HPDE6-E6E7 (cell line): ENCODE data around the gene HMOX1.
A peak's percentile ranks its signal among the peaks of the same experiment; 100 is the strongest.
"Not testable (repeated sequence)": the region's sequence is repeated elsewhere in the genome, so short reads cannot be mapped to it uniquely, and the experiment has no call there.

Source experiments
- DNase-seq: peaks from one replicate; pipeline ENCODE4 v3.0.0; 2011; ENCODE audit warnings: missing footprints; ENCODE audit errors: extremely low spot score

Gene HMOX1

DNA sequence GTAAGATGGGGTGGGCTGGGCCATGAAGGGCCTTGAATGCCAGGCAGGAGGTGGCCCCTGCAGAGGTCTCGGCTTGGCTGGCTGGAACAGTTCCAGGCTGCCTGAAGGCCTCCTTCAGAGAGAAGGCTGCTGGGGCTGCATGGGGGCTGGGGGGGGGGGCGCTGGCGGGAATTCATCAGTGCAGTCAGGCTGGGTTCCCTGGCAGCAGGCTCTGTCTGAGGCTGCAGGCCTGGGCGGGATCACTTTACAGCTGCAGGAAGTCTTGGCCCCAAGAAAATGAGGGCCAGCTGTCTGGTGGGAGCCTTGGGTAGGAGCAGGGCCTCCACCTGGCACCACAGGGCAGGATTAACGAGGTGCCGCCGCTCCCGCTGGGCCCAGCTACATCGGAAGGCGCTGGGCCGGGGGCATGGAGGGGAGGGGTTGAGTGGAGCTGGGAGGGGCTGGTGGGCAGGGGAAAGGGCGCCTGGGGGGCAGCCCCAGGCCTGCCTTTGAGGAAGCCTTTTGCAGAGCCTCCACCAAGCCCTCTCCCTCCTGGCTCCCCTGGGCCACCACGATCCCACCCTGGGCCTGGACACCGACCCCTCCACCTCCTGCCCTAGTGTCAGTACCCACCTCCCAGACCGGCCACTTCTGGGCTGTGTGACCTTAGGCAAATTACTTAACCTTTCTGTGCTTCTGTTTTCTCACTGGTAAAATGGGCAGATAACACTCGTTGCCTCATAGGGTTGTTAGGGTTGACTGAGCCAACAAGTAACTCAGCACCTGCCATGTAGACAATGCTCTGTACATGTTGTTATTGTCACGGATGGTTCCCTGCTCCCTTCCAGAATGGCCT lies 31.0 kb upstream of the HMOX1 start:
- DNase-seq, result no peak

DNA sequence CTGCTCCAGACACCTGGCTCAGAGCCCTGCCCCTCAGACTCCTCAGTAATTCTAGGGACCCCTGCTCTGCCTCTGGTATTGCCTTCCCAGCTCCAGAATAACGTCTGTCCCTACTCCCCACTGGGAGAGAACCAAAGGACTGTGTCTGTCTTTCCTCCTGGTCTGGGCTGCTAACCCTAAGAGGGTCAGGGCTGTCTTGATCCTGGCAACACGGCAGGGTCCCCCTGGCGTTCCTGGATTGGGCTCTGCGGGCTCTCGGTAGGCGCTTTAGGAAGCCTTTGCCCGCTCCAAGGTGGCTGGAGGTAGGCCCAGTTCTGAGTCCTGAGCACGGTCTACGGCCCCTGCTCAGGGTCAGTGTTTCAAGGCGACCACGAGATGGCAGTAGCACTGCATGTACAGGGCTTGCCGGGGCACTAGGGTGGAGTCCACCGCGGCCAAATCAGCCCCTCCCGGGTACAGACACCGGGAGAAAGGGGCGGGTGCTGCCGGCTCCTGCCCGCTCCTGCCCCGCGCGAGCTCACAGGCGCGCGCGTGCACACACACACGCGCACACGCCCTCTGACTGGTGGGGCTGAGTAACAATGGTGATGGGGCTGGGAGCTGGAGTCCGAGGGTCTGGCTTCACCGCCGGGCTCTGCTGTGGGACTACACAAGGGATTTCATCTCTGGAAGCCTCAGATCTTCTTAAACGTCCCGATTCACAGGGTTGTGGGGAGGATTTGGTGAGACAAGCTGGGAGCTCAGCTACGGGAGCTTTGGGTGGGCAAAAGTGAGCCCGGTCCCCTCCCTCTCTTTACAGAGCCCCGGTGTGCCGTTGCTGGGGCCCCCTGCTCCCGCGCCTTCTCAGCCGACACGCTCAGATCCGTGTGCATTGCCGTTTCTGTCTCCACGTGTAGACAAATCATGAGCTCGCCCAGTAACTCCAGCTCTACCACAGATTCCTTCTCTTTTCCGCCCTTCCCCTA lies 30.1 kb upstream of the HMOX1 start:
- DNase-seq, result peak; percentile 91

DNA sequence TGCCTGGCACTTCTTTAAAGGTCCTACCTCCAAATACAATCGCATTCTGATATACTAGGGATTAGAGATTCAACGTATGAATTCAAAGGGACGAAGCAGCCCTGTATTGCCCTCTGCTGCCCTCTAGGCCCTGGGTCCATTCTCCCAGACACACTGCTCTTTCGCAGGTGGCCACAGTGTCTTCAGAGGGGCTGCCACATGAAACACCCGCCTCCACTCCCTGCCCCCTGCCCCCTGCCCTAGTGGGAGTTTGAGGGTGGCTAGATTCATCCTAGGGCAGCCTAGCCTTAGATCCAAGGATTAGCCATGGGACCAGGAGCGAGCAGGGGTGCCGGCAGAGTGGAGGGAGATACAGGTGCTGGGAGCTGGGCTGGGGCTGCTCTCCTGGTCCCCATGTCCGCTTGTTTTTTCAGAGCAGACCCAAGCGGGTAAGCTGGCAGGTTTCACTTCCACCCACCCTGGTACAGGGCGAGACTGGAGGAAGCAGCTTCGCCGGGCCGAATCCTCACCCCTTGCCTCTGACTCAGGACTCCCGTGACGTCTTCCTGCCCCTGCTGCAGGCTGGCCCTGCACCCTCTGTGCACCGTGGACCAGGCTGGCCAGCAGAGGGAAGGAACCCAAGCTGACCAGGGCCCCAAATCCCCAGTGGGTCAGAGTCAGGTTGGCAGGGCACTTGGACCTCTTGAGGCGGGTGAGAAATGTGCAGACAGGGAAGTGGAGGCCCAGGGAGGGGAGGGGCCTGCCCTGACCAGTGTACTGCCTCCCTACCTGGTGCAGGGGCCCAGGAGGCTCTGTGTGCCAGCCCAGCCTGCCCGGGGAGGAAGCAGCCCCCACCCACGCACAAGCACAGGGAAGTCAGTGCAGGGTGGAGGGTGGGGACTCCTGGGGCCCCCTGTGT lies 28.4 kb upstream of the HMOX1 start:
- peak; percentile 40 for DNase-seq

DNA sequence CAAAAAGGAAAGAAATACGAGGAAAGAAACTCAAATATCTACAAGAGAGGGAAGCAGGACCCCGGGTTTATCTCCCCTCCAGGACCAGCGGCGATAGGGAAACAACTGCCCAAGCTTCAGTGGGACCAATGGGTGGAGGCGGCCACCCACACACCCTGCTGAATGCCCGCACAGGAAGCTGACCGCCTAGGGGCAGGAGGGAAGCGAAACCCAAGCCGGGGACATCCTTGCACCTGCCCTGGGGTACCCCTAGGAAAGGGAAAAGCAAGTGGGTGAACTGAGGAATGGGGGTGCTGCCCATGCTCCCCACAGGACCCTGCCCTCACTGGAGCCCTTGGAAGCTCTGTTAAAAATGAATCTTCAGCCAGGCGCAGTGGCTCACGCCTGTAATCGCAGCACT lies 27.6 kb upstream of the HMOX1 start:
- no peak for DNase-seq

DNA sequence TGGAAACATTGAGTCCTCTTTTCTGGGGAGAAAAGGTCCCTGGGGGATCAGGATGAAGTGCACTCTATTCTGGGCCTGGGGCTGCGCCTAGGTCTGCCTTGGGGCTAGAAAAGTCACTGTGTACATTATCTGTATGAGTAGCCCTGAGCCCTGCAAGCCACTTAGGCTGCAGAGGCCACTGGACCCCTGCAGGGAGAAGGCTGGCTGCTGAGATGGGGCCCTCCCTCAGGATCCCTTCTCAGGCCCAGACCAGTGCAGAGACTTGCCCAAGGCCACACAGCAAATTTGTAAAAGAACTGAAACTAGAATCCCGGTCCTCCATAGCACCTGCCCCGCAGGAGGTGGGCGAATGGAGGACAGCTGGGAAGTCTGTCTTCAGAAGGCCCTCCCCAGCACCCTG lies 26.8 kb upstream of the HMOX1 start:
- DNase-seq, result no peak

DNA sequence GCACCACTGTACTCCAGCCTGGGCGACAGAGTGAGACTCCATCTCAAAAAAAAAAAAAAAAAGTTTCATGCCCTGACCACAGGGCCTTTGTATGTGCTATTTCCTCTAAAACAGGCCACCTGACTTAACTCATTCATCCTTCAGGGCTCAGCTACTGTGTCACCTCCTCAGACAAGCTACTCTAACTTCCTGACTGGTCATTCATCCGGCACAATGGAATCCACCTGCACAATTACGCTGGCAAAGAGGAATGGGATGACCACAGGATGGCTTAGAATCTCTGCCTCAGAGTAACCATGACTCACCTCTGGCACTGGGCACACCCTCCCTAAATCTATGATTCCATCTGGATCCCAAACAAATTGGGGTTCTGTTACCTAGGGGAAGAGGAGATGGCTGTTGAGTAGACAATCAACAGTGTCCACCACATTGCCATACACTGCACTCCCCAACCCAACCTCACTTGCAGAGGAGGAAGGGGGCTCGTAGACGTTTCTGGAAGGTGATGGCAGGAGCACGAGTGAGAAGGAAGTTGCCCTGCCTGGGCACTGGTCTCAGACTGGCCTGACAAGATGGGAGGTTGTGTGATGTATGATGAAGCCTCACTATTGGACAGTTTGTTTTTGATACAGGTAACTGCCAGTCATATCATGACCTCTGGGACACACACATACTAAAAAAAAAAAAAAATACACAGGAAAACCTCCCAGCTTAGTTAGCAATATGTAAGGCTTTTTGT lies 22.8 kb upstream of the HMOX1 start:
- peak; percentile 71 for DNase-seq

DNA sequence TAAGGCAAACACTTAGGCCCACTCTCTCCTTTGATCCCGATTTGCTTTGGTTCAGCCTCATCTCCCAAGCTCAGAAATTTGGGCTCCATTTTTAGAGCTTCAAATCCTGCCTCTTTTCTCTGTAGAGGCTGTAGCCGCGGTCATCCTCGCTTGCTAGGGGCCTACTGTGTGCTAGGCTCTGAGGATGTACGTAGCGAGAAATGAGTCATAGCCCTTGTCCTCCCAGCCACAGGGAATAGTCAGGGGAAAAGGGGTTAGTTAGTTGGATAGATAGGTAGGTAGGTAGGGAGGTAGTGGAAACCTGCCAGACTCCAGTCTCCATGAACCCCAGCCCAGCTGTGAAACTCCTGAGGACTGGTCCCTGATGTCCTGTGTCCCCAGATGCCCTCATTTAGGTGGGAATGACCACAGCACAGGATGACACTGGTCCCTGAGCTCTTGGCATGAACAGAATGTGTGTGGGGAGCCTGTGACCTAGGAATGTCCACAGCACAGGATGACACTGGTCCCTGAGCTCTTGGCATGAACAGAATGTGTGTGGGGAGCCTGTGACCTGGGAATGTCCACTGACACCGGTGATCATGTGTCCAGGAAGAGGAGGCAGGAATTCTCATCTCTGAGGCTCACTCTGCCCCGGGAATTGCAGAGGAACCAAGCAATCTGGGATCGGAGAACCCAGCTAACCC lies 21.4 kb upstream of the HMOX1 start:
- no peak for DNase-seq

DNA sequence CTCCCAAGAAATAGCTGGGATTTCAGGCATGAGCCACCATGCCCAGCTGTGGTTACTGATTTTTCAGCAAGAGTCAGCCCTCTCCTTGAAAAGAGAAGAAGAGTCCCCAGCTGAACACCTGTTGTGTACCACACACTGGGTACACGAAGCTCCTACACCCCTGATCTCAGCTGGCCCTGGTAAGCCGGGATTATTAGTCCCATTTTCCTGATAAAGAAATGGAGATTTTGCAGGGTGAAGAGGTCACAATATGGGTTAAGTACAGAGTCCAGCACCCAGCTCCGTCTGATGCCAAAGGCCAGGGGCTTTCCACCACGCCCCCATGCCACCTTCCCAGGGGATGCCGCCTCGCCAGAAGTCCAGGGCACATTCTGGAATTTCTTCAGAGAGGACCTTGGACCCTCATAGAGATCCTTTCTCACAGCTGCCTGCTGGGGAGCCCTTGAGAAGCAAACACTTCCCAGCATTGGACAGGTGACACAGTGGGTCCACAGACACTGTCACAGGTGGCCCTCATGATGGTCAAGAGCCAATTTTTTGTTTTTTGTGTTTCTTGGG lies 19.8 kb upstream of the HMOX1 start:
- no peak for DNase-seq

DNA sequence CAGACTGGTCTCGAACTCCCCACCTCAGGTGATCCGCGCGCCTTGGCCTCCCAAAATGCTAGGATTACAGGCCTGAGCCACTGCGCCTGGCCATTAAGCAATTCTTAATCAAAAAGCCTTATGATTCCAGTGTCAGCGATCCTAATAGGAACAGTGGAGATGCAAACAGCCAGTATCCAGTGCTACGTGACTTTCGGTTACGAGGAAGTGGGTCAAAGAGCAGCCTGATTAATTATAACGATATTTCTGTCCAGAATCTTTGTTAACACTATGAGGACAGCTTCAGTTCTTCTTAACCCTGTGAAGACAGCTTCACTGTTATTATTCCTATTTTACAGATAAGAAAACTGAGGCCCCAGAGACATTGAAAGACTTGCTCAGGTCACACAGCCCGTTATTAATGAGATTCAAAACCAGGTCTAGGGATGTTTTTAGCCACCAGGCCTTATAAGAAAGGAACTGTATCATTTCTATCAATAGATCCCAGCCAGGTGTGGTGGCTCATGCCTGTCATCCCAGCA lies 17.3 kb upstream of the HMOX1 start:
- DNase-seq, result no peak

DNA sequence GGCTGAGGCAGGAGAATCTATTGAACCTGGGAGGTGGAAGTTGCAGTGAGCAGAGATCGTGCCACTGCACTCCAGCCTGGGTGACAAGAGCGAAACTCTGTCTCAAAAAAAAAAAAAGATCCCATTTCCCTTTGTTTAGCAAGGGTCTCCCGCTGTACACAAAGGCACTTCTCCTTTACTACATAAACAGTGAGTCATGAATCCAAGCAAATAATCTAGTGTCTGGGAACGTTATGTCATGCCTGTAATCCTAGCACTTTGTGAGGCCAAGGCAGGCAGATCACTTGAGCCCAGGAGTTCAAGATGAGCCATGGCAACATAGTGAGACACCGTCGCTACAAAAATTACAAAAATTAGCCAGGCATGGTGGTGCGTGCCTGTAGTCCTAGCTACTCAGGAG lies 16.7 kb upstream of the HMOX1 start:
- DNase-seq, result not testable (repeated sequence)

DNA sequence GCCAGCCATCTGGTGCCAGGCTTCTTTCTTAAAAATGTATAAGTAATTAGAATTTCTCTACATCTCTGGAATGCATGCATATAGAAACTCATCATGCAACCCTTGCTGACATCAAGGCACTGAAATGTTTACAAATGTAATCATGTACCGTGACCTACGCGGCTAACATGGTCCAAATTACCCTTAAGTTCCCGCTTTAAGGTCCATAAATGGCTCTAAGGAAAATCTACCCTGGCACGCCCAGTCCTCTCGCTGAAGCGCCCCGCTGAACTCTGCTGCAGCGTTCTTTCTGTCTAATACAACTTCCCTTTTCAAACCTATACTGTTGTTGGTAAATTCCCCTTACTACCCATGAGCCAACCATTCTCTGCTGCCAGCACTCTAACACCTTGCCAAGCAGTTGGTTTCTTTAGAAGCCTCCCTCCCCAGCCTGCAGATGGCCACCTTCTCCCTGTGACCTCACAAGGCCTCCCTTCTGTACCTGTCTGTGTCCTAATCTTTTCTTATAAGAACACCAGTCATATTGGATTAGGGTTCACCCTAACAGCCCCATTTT lies 13.5 kb upstream of the HMOX1 start:
- no peak for DNase-seq

DNA sequence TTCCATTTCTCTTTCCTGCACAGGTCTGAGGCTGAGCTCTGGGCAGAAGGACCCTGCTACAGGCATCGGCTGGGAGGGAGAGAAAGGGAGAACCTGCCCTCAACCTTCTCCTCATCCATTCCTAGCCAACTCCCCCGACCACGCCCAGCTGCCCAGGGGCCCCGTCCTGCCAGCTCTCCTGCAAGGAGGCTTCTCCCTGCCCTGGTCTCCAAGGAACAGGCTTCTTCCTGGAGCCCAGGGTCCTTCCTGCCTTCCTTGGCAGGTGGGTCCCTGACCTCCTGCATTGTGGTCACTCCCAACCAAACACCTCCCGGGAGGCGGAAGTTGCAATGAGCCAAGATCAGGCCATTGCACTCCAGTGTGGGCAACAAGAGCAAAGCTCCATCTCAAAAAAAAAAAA lies 12.5 kb upstream of the HMOX1 start:
- no peak for DNase-seq

DNA sequence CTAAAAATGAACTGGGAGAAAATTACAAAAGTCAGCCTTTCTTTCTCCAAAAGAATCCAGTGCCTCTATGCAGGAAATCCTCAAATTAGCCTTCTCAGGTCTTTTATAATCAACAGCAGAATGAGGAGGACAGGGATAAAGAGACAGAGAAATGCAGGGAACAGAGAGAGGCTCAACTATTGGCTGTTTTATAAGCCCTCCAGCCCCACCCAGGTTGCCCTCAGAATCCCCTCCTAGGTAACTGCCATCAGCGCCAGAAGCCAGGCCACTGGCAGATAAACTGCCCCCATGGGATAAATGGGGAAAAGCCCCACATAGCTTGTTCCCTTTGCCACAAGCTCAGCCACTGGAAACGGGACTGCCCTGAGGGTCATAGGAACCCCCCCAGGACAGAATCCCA lies 10.9 kb upstream of the HMOX1 start:
- no peak for DNase-seq

DNA sequence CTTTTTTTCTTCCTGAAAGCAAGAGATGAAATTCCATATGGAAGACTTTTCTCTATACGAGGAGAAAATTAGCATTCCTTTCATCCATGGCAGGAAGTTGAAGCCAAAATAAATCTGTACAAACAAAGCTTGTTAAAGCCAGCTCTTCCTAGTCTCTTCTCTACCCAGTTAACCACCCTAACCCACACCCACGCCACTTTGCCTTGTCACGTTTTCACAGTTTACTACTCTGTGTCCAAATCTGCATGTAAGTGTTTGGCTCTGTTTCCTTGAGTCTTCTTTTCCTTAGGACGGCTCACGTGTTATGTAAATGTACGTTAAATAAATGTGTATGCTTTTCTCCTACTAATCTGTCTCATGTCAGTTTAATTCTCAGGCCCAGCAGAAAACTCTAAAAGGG lies 7.1 kb upstream of the HMOX1 start:
- DNase-seq, result no peak

DNA sequence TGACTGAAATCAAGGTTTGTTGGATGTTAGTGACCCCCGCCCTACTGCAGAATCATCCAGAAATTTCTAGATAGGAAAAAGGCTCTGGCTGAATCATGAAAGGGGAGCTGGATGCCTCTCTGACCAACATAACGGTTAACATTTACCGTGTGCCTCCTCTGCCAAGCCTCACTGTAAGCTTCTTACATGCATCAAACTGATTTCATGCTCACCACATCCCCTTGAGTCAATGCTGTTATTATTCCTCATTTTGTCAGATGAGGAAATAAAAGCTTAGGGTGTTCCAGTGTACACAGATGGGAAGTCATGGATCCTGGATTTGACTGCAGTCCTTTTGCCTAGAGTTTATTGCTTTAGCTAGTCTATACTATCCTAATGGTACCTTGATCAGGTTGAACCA lies 5.9 kb upstream of the HMOX1 start:
- no peak for DNase-seq

DNA sequence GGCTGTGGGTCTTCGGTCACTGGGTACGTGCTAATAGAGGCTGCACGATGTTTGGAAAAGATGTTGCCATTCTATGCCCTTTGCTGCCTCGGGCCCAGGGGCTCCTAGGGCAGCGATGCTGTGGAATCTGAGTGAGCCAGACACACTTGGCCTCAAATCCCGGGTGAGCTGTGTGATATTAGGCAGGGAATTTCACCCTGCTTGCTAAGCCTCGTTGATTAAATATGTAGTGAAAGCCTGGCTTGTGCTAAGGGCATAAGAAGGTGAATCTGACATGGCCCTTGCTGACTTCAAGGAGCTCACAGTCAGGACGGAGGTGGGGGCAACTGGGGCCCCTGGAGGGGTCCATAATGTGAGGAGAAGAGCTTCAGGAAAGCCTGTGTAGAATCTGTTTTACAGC lies 5.4 kb upstream of the HMOX1 start:
- no peak for DNase-seq

DNA sequence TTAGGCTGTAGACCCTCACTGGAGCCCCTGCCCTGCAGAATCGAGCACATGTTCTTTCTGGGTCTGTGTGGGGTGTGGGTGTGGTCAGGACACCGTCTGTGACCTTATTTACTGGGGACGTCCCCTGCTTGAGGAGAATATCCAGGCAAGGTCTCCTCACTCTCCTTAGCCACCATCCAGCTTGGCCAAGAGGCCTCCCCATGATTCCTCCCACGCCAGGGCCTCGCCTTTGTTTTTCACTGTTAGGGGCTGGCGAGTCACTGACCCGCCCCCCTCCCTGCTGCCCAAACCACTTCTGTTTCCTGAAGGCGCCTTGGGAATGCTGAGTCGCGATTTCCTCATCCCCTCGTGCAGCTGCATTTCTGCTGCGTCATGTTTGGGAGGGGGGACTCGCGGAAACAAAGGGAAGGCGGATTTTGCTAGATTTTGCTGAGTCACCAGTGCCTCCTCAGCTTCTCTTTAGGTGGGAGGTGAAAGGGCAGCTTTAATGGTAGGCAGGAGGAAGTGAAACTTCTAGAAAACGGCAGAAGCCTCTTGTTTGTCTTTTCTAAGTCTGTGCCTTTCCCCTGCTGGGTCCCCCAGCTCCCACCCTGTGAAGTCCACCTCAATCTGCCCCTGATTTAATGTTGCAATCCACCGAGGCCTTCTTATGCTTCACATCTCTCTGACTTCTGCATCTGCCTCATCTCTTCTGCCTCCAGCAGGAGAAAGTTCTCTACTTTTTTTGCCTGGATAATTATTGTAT lies 4.0 kb upstream of the HMOX1 start:
- peak; percentile 71 for DNase-seq

DNA sequence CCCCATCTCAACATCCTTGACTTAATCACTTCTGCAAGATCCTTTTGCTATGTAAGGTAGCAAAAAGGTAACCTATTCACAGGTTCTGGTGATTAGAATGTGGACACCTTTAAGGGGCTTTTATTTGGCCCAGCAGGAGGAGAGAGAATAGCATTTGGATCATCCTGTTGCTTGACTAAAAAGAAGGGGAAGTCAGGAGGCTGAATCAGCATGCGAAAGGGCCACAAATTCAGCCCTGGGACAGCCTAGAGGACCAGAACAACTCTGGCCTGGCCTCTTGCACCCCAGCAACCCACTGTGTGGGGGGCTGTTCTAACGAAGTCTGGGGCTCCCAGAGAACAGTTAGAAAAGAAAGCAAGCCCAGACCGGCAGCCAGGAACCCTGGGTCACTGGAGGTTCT lies 3.2 kb upstream of the HMOX1 start:
- DNase-seq, result no peak

DNA sequence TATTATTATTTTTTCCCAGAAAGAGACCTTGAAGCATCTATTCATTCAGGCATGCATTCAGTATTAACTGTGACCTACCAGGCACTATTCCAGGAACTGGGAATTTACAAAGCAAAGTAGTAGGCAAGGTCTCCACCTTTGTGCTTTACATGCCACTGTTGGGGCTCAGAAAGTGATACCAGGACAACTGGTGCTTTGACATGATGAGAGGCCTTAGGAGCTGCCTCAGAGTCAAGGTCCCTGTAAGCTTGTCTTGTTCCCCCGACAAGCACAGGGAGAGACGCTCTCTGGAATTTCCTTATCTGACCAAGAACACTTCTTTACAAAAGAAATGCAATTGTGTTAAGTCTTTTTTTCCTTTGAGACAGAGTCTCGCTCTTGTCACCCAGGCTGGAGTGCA lies 2.3 kb upstream of the HMOX1 start:
- no peak for DNase-seq
